ENCODE measurements around the gene ARID1B. TPM values are rescaled to one million over a fixed set of nuclear protein-coding genes. Genes with fewer than 3 reads are reported as not detected.

The ARID1B gene
- total RNA-seq, 2 donors from 2014 or later, result 74.0 to 110 TPM

GRCh38 chr6:156752666-156753301 lies 24.4 kb upstream of the ARID1B start:
- Mint-ChIP-seq H3K36me3 (ENCODE audit: low read depth) (no peaks in the 10 kb centered on the region), H3K27ac (no peak overlapping the region), H3K4me3 (no peak overlapping the region), H3K9me3 (no peaks in the 10 kb centered on the region), H3K4me1 (peaks cover 5% of the 10 kb centered on the region), H3K27me3 (ENCODE audit: insufficient read depth) (no peaks in the 10 kb centered on the region)
- TF ChIP-seq CTCF (conservative IDR thresholded peaks at IDR 0.05), result peak; percentile 80
- 83 to 90% methylated on average over 5 to 10 of the region's 10 CpGs for WGBS, 2 experiments (ENCODE audit: insufficient coverage in 1 of 2, insufficient read length in 1 of 2)
- DNase-seq, result peak; percentile 82
- Histone ChIP-seq H3K27ac (ENCODE audit: low read depth, low read length) (no peak overlapping the region), H3K4me3 (ENCODE audit: low read length) (no peak overlapping the region), H3K27me3 (ENCODE audit: control insufficient read depth, insufficient read depth, low read length, poor library complexity, severe bottlenecking) (no peaks in the 10 kb centered on the region), H3K9ac (ENCODE audit: extremely low read depth, low read length, poor library complexity, severe bottlenecking) (no peak overlapping the region), H3K9me3 (ENCODE audit: control insufficient read depth, low read length) (no peaks in the 10 kb centered on the region), H3K36me3 (ENCODE audit: control insufficient read depth, insufficient read depth, low read length) (no peaks in the 10 kb centered on the region), H3K4me1 (ENCODE audit: control insufficient read depth, insufficient read depth, low read length) (no peaks in the 10 kb centered on the region)

GRCh38 chr6:156756630-156757610 lies 20.3 kb upstream of the ARID1B start:
- WGBS, 2 experiments (ENCODE audit: insufficient coverage in 1 of 2, insufficient read length in 1 of 2), result 87 to 92% methylated on average over 6 to 8 of the region's 8 CpGs
- no peaks in the 10 kb centered on the region for H3K36me3 Mint-ChIP-seq (ENCODE audit: low read depth)
- no peak for DNase-seq

GRCh38 chr6:156757849-156758248 lies 19.3 kb upstream of the ARID1B start:
- Histone ChIP-seq H3K27ac (ENCODE audit: low read depth, low read length) (no peak overlapping the region), H3K4me1 (ENCODE audit: control insufficient read depth, insufficient read depth, low read length) (no peaks in the 10 kb centered on the region), H3K4me3 (ENCODE audit: low read length) (no peak overlapping the region), H3K9me3 (ENCODE audit: control insufficient read depth, low read length) (no peaks in the 10 kb centered on the region), H3K36me3 (ENCODE audit: control insufficient read depth, insufficient read depth, low read length) (no peaks in the 10 kb centered on the region), H3K27me3 (ENCODE audit: control insufficient read depth, insufficient read depth, low read length, poor library complexity, severe bottlenecking) (no peaks in the 10 kb centered on the region), H3K9ac (ENCODE audit: extremely low read depth, low read length, poor library complexity, severe bottlenecking) (no peak overlapping the region)
- Mint-ChIP-seq H3K27ac (no peak overlapping the region), H3K4me1 (no peaks in the 10 kb centered on the region), H3K4me3 (no peak overlapping the region), H3K36me3 (ENCODE audit: low read depth) (no peaks in the 10 kb centered on the region), H3K27me3 (ENCODE audit: insufficient read depth) (no peaks in the 10 kb centered on the region), H3K9me3 (no peaks in the 10 kb centered on the region)
- no peak for TF ChIP-seq CTCF (conservative IDR thresholded peaks at IDR 0.05)
- WGBS, 2 experiments (ENCODE audit: insufficient coverage in 1 of 2, insufficient read length in 1 of 2), result 91 to 92% methylated on average over 2 of the region's 2 CpGs
- no peak for DNase-seq

More at GRCh38 chr6:156756630-156757610, 20.3 kb upstream of the ARID1B start:
- no peaks in the 10 kb centered on the region for H3K9me3 Mint-ChIP-seq
- TF ChIP-seq CTCF (conservative IDR thresholded peaks at IDR 0.05), result no peak
- Histone ChIP-seq H3K27me3 (ENCODE audit: control insufficient read depth, insufficient read depth, low read length, poor library complexity, severe bottlenecking) (no peaks in the 10 kb centered on the region), H3K4me1 (ENCODE audit: control insufficient read depth, insufficient read depth, low read length) (no peaks in the 10 kb centered on the region), H3K36me3 (ENCODE audit: control insufficient read depth, insufficient read depth, low read length) (no peaks in the 10 kb centered on the region), H3K27ac (ENCODE audit: low read depth, low read length) (no peak overlapping the region), H3K9ac (ENCODE audit: extremely low read depth, low read length, poor library complexity, severe bottlenecking) (no peak overlapping the region), H3K9me3 (ENCODE audit: control insufficient read depth, low read length) (no peaks in the 10 kb centered on the region), H3K4me3 (ENCODE audit: low read length) (no peak overlapping the region)
- no peak overlapping the region for H3K27ac Mint-ChIP-seq
- no peaks in the 10 kb centered on the region for H3K27me3 Mint-ChIP-seq (ENCODE audit: insufficient read depth)
- H3K4me3 Mint-ChIP-seq, result no peak overlapping the region
- peaks cover 5% of the 10 kb centered on the region for H3K4me1 Mint-ChIP-seq

All from endodermal cell (in vitro differentiated cells).